K562 (cell line): ENCODE measurements around the gene MS4A6E. TPM values are rescaled to one million over a fixed set of nuclear protein-coding genes. Genes with fewer than 3 reads are reported as not detected.

Experiments
- ATAC-seq: fragments of 200-7000 bp; cut with Tn5 transposase; 3 replicates; pipeline ENCODE4 v1.9.1; 2020; ENCODE audit warnings: moderate library complexity
- BruUV-seq: library from RNA; stranded (reverse); fragments of 400-500 nt; replicated peaks from 2 replicates; lab custom pipeline; 2021; lab: Mats Ljungman, UMichigan
- CTCF ChIA-PET: fragments of 300-600 bp; formaldehyde crosslinking; extraction: SDS; loops from one replicate; lab custom pipeline; 2021; ENCODE audit warnings: low intra/inter-chr PET ratio; lab: Yijun Ruan, JAX
- POLR2A ChIA-PET: fragments of 300-600, 350-650 bp; sonication (Branson Sonifier 250); formaldehyde crosslinking; extraction: SDS; loops from one replicate; lab custom pipeline; 2021; ENCODE audit warnings: antibody characterized with exemption, inconsistent platforms; lab: Yijun Ruan, JAX
- DNase-seq, 4 experiments: peaks; one replicate each; pipeline versions ENCODE4 v3.0.0 to v3.0.0-alpha.2; 2011 to 2018; ENCODE audit warnings: low spot score in 3 of 4, mixed read lengths in 3 of 4; ENCODE audit errors: extremely low read depth in 1 of 4
- FAIRE-seq: peaks from 2 replicates; lab custom pipeline; 2011; peaks lifted over from hg19 to GRCh38; lab: Jason Lieb, UNC
- H2AFZ ChIP-seq: 2 replicates; pipeline ENCODE4 v1.6.0; 2011; ENCODE audit warnings: low read depth, low read length, control low read depth, inconsistent platforms
- H3K27ac ChIP-seq: fragments of 200-600 bp; 3 replicates; pipeline ENCODE4 v1.8.0; 2011; ENCODE audit warnings: low read depth, mild to moderate bottlenecking, control low read depth, inconsistent platforms, low read length, moderate library complexity, mixed read lengths; ENCODE audit errors: extremely low read depth
- H3K27me3 ChIP-seq, 2 experiments: fragments of 300-600 bp in 1 of 2; 2 replicates in 1 of 2; 3 replicates in 1 of 2; pipeline versions ENCODE4 v1.6.0 to v1.8.0; 2011; ENCODE audit warnings: inconsistent platforms in 2 of 2, low read length in 2 of 2, mild to moderate bottlenecking in 1 of 2, mixed read lengths in 1 of 2, moderate library complexity in 1 of 2; ENCODE audit not compliant: control insufficient read depth in 2 of 2, insufficient read depth in 2 of 2
- H3K36me3 ChIP-seq: fragments of 300-600 bp; 3 replicates; pipeline ENCODE4 v1.8.0; 2011; ENCODE audit warnings: mild to moderate bottlenecking, low read length, inconsistent platforms; ENCODE audit not compliant: control insufficient read depth, insufficient read depth
- H3K4me1 ChIP-seq, 2 experiments: fragments of 200-600 bp in 1 of 2; replicated peaks in 1 of 2; 2 replicates in 1 of 2; 3 replicates in 1 of 2; pipeline versions ENCODE4 v1.5.1 to v1.8.0; 2011; ENCODE audit warnings: inconsistent platforms in 2 of 2, low read length in 2 of 2, mild to moderate bottlenecking in 1 of 2, mixed read lengths in 1 of 2, moderate library complexity in 1 of 2; ENCODE audit not compliant: control insufficient read depth in 2 of 2, insufficient read depth in 2 of 2
- H3K4me2 ChIP-seq: 2 replicates; pipeline ENCODE4 v1.6.1; 2011; ENCODE audit warnings: low read length, control low read depth, inconsistent platforms, mixed read lengths; ENCODE audit not compliant: insufficient read depth
- H3K4me3 ChIP-seq: fragments of 200-600 bp; sonication (generic), shearing (Covaris generic); 2 replicates; pipeline ENCODE4 v1.5.1; 2016; ENCODE audit warnings: control low read depth, inconsistent platforms
- H3K79me2 ChIP-seq: fragments of 200-600 bp; 3 replicates; pipeline ENCODE4 v1.8.0; 2011; ENCODE audit warnings: low read length, inconsistent platforms; ENCODE audit not compliant: control insufficient read depth, insufficient read depth
- H3K9ac ChIP-seq, 2 experiments: 2 replicates each; pipeline versions ENCODE4 v1.6.0 to v1.6.1; 2011; ENCODE audit warnings: low read depth in 2 of 2, low read length in 2 of 2, control low read depth in 1 of 2, inconsistent platforms in 1 of 2, mild to moderate bottlenecking in 1 of 2, mixed read lengths in 1 of 2; ENCODE audit not compliant: insufficient read depth in 1 of 2
- H3K9me1 ChIP-seq: one replicate; pipeline ENCODE4 v1.6.0; 2011; ENCODE audit warnings: inconsistent platforms, mild to moderate bottlenecking, low read length, moderate library complexity; ENCODE audit not compliant: control insufficient read depth, insufficient read depth
- H3K9me3 ChIP-seq: replicated peaks from 2 replicates; pipeline ENCODE4 v1.5.1; 2011; ENCODE audit warnings: low read depth, low read length, inconsistent platforms; ENCODE audit not compliant: control insufficient read depth, insufficient read depth
- H4K20me1 ChIP-seq: replicated peaks from 2 replicates; pipeline ENCODE4 v1.6.1; 2011; ENCODE audit warnings: low read length, inconsistent platforms, mixed read lengths; ENCODE audit not compliant: control insufficient read depth, insufficient read depth
- ATF3 ChIP-seq, 2 experiments: fragments of 450-650 bp in 1 of 2; sonication (generic) in 1 of 2; formaldehyde crosslinking in 1 of 2; IDR thresholded peaks in 1 of 2; conservative IDR thresholded peaks in 1 of 2; 2 replicates each; pipeline versions ENCODE4 v1.6.1 to v1.8.1; 2016 to 2023; ENCODE audit warnings: mild to moderate bottlenecking in 2 of 2, moderate library complexity in 2 of 2, inconsistent platforms in 1 of 2, missing genetic modification reagents in 1 of 2
- HLTF ChIP-seq: fragments of 450-650 bp; IDR thresholded peaks from 2 replicates; pipeline ENCODE4 v1.6.1; 2016
- MEF2D ChIP-seq: conservative IDR thresholded peaks from 2 replicates; pipeline ENCODE4 v1.6.1; 2016; ENCODE audit warnings: low read depth, missing genetic modification characterization, missing compliant biosample characterization
- NELFE ChIP-seq: IDR thresholded peaks from 2 replicates; pipeline ENCODE4 v1.6.1; 2011; ENCODE audit warnings: mild to moderate bottlenecking; ENCODE audit not compliant: insufficient read depth, insufficient read length
- NKRF ChIP-seq: fragments of 450-650 bp; IDR thresholded peaks from 2 replicates; pipeline ENCODE4 v1.6.1; 2016; ENCODE audit warnings: borderline replicate concordance
- PPARD ChIP-seq: fragments of 250-450 bp; sonication (Bioruptor Pico); IDR thresholded peaks from 2 replicates; pipeline ENCODE4 v1.8.0; 2022; ENCODE audit warnings: inconsistent platforms, mild to moderate bottlenecking, moderate library complexity
- SMARCC2 ChIP-seq: fragments of 450-650 bp; IDR thresholded peaks from 2 replicates; pipeline ENCODE4 v1.6.1; 2017; ENCODE audit warnings: antibody characterized with exemption, moderate library complexity, mild to moderate bottlenecking, low read depth
- SNAPC5 ChIP-seq: fragments of 250-450 bp; sonication (Bioruptor Pico); IDR thresholded peaks from 2 replicates; pipeline ENCODE4 v1.8.0; 2021; ENCODE audit warnings: moderate library complexity, mild to moderate bottlenecking, inconsistent platforms
- TSC22D4 ChIP-seq: fragments of 450-650 bp; IDR thresholded peaks from 2 replicates; pipeline ENCODE4 v1.6.1; 2016; ENCODE audit warnings: missing genetic modification characterization, missing biosample characterization, control low read depth
- in situ Hi-C: fragments of 300-500 bp; cut with MboI; formaldehyde crosslinking; loops from 4 replicates; pipeline ENCODE4 v1.15.0; 2018; ENCODE audit warnings: inconsistent platforms, mixed read lengths
- intact Hi-C: fragments of 100-400 bp; cut with micrococcal nuclease; formaldehyde crosslinking; loops from 2 replicates; pipeline ENCODE4 v1.14.2; 2022
- polyA plus RNA-seq, 8 experiments: library from polyadenylated mRNA; depleted of rRNA in 4 of 8; stranded (reverse) in 5 of 8; unstranded in 3 of 8; fragments of >200 nt; fragmentation: Nextera tagmentation in 2 of 8; fragmentation: Illumina TruSeq in 1 of 8; extraction: Ambion mirVana in 2 of 8; extraction: Trizol in 1 of 8; gene quantifications; 2 replicates each; pipeline versions ENCODE4 v1.2.1 to v1.2.3, GENCODE V29; 2011 to 2014; ENCODE audit warnings: inconsistent platforms in 1 of 8, missing spikeins in 1 of 8
- total RNA-seq, 7 experiments: library from RNA; depleted of rRNA in 6 of 7; stranded (reverse); fragments of >200 nt in 6 of 7; fragmentation: Illumina TruSeq in 2 of 7; extraction: Trizol in 2 of 7; gene quantifications; 2 replicates each; pipeline versions ENCODE4 v1.2.1 to v1.2.3, GENCODE V29; 2011 to 2021; ENCODE audit warnings: low replicate concordance in 1 of 7

The MS4A6E gene
- total and polyA plus RNA-seq, 9 of the 15 experiments (the other 6 are each of a cell fraction or from before 2014, with no cell fraction given) = 0.13 to 0.15 TPM; not detected in 7

GRCh38 chr11:60390419-60390818 is 63.4 kb downstream of the MS4A6E start:
- Histone ChIP-seq H4K20me1 (no peaks in the 10 kb centered on the region), H3K4me2 (no peak overlapping the region), H3K36me3 (no peaks in the 10 kb centered on the region), H3K9me3 (no peaks in the 10 kb centered on the region), H3K27me3 (no peaks in the 10 kb centered on the region), H2AFZ (no peak overlapping the region), H3K27ac (no peak overlapping the region), H3K4me3 (no peak overlapping the region), H3K9ac (no peak overlapping the region), H3K79me2 (no peaks in the 10 kb centered on the region), H3K4me1 (no peaks in the 10 kb centered on the region), H3K9me1 (no peaks in the 10 kb centered on the region)
- BruUV-seq = no TSS peak
- DNase-seq = no peak
- intact Hi-C loops (no loop called here), in situ Hi-C loops (no loop called here)
- ChIA-PET POLR2A (no interaction called here), CTCF (interaction anchor here (0.6 kb wide), 1 partner anchor 787 kb away, joined by 4 read pairs; no protein-coding TSS in a partner anchor)
- no peak for FAIRE-seq
- no peak for TF ChIP-seq SNAPC5
- TF ChIP-seq ATF3 (IDR thresholded peaks at IDR 0.05) = no peak
- TF ChIP-seq ATF3 (CRISPR knock-in tag; conservative IDR thresholded peaks at IDR 0.05) = no peak
- TF ChIP-seq NKRF = no peak
- TF ChIP-seq HLTF = no peak
- no peak for TF ChIP-seq PPARD
- no peak for TF ChIP-seq MEF2D (tag)
- no peak for TF ChIP-seq TSC22D4 (tag)
- no peak for TF ChIP-seq NELFE
- TF ChIP-seq SMARCC2 = no peak
- no peak for ATAC-seq

Other genes with a start within 250 kb of the MS4A6E start
Only the 7 nearest of the 10 such genes appear.
- 1.7 and 2.0 TPM in 2 replicates for gene MS4A6A, start 144.2 kb upstream of the MS4A6E start, total RNA-seq (2014; rRNA removed)
- 3.3 and 3.4 TPM in 2 replicates for gene MS4A6A, start 144.2 kb upstream of the MS4A6E start, total RNA-seq (2014; rRNA removed; fragmentation: Illumina TruSeq; extraction: Trizol)
- 9.1 and 9.5 TPM in 2 replicates for gene MS4A6A, start 144.2 kb upstream of the MS4A6E start, total RNA-seq (2015; rRNA removed; fragmentation: Illumina TruSeq; extraction: Trizol)
- 1.7 and 3.4 TPM in 2 replicates for gene MS4A6A, start 144.2 kb upstream of the MS4A6E start, total RNA-seq (2021)
- gene MS4A6A, start 144.2 kb upstream of the MS4A6E start, polyA plus RNA-seq (2011; rRNA removed) = 0.57 and 25.1 TPM in 2 replicates
- 4.3 and 5.6 TPM in 2 replicates for gene MS4A6A, start 144.2 kb upstream of the MS4A6E start, polyA plus RNA-seq (2014; fragmentation: Illumina TruSeq; extraction: Trizol)
- 1 to 10 TPM; 5.5 to 5.8 TPM for gene MS4A6A, start 144.2 kb upstream of the MS4A6E start, polyA plus RNA-seq (2014; fragmentation: Nextera tagmentation; extraction: Ambion mirVana)
- 4.2 and 4.7 TPM in 2 replicates for gene MS4A6A, start 144.2 kb upstream of the MS4A6E start, polyA plus RNA-seq (2014; rRNA removed)
- 0.24 and 0.36 TPM in 2 replicates for gene MS4A4E, start 84.1 kb upstream of the MS4A6E start, total RNA-seq (2014; rRNA removed)
- gene MS4A4E, start 84.1 kb upstream of the MS4A6E start, total RNA-seq (2014; rRNA removed; fragmentation: Illumina TruSeq; extraction: Trizol) = 0.32 TPM in 1 of 2 replicates, not detected in the other
- gene MS4A4E, start 84.1 kb upstream of the MS4A6E start, total RNA-seq (2015; rRNA removed; fragmentation: Illumina TruSeq; extraction: Trizol) = 0.65 and 0.87 TPM in 2 replicates
- 0.33 TPM in 1 of 2 replicates, not detected in the other for gene MS4A4E, start 84.1 kb upstream of the MS4A6E start, total RNA-seq (2021)
- gene MS4A4E, start 84.1 kb upstream of the MS4A6E start, polyA plus RNA-seq (2011; rRNA removed) = 0.27 TPM in 1 of 2 replicates, not detected in the other
- 0.14 and 0.36 TPM in 2 replicates for gene MS4A4E, start 84.1 kb upstream of the MS4A6E start, polyA plus RNA-seq (2014; fragmentation: Illumina TruSeq; extraction: Trizol)
- under 1 TPM; 0.11 to 0.22 TPM for gene MS4A4E, start 84.1 kb upstream of the MS4A6E start, polyA plus RNA-seq (2014; fragmentation: Nextera tagmentation; extraction: Ambion mirVana)
- 0.27 and 0.81 TPM in 2 replicates for gene MS4A4E, start 84.1 kb upstream of the MS4A6E start, polyA plus RNA-seq (2014; rRNA removed)
- gene MS4A4A, start 46.6 kb upstream of the MS4A6E start, total RNA-seq (2014; rRNA removed) = 7.4 and 8.2 TPM in 2 replicates
- 10.0 and 10.1 TPM in 2 replicates for gene MS4A4A, start 46.6 kb upstream of the MS4A6E start, total RNA-seq (2014; rRNA removed; fragmentation: Illumina TruSeq; extraction: Trizol)
- 12.0 and 13.1 TPM in 2 replicates for gene MS4A4A, start 46.6 kb upstream of the MS4A6E start, total RNA-seq (2015; rRNA removed; fragmentation: Illumina TruSeq; extraction: Trizol)
- 10.7 and 11.2 TPM in 2 replicates for gene MS4A4A, start 46.6 kb upstream of the MS4A6E start, total RNA-seq (2021)
- 0.77 and 101 TPM in 2 replicates for gene MS4A4A, start 46.6 kb upstream of the MS4A6E start, polyA plus RNA-seq (2011; rRNA removed)
- 8.6 and 9.3 TPM in 2 replicates for gene MS4A4A, start 46.6 kb upstream of the MS4A6E start, polyA plus RNA-seq (2014; fragmentation: Illumina TruSeq; extraction: Trizol)
- 10 to 100 TPM; 40.0 to 41.4 TPM for gene MS4A4A, start 46.6 kb upstream of the MS4A6E start, polyA plus RNA-seq (2014; fragmentation: Nextera tagmentation; extraction: Ambion mirVana)
- 5.8 and 10.0 TPM in 2 replicates for gene MS4A4A, start 46.6 kb upstream of the MS4A6E start, polyA plus RNA-seq (2014; rRNA removed)
- not detected in 2 replicates for gene MS4A7, start 51.3 kb downstream of the MS4A6E start, total RNA-seq (2014; rRNA removed)
- not detected in 2 replicates for gene MS4A7, start 51.3 kb downstream of the MS4A6E start, total RNA-seq (2014; rRNA removed; fragmentation: Illumina TruSeq; extraction: Trizol)
- not detected in 2 replicates for gene MS4A7, start 51.3 kb downstream of the MS4A6E start, total RNA-seq (2015; rRNA removed; fragmentation: Illumina TruSeq; extraction: Trizol)
- gene MS4A7, start 51.3 kb downstream of the MS4A6E start, total RNA-seq (2021) = 0.20 TPM in 1 of 2 replicates, not detected in the other
- gene MS4A7, start 51.3 kb downstream of the MS4A6E start, polyA plus RNA-seq (2011; rRNA removed) = not detected in 2 replicates
- gene MS4A7, start 51.3 kb downstream of the MS4A6E start, polyA plus RNA-seq (2014; fragmentation: Illumina TruSeq; extraction: Trizol) = not detected in 2 replicates
- not detected for gene MS4A7, start 51.3 kb downstream of the MS4A6E start, polyA plus RNA-seq (2014; fragmentation: Nextera tagmentation; extraction: Ambion mirVana)
- not detected in 2 replicates for gene MS4A7, start 51.3 kb downstream of the MS4A6E start, polyA plus RNA-seq (2014; rRNA removed)
- gene MS4A14, start 69.2 kb downstream of the MS4A6E start, total RNA-seq (2014; rRNA removed) = not detected in 2 replicates
- not detected in 2 replicates for gene MS4A14, start 69.2 kb downstream of the MS4A6E start, total RNA-seq (2014; rRNA removed; fragmentation: Illumina TruSeq; extraction: Trizol)
- not detected in 2 replicates for gene MS4A14, start 69.2 kb downstream of the MS4A6E start, total RNA-seq (2015; rRNA removed; fragmentation: Illumina TruSeq; extraction: Trizol)
- not detected in 2 replicates for gene MS4A14, start 69.2 kb downstream of the MS4A6E start, total RNA-seq (2021)
- gene MS4A14, start 69.2 kb downstream of the MS4A6E start, polyA plus RNA-seq (2011; rRNA removed) = not detected in 2 replicates
- not detected in 2 replicates for gene MS4A14, start 69.2 kb downstream of the MS4A6E start, polyA plus RNA-seq (2014; fragmentation: Illumina TruSeq; extraction: Trizol)
- not detected for gene MS4A14, start 69.2 kb downstream of the MS4A6E start, polyA plus RNA-seq (2014; fragmentation: Nextera tagmentation; extraction: Ambion mirVana)
- gene MS4A14, start 69.2 kb downstream of the MS4A6E start, polyA plus RNA-seq (2014; rRNA removed) = not detected in 2 replicates
- not detected in 2 replicates for gene MS4A5, start 102.3 kb downstream of the MS4A6E start, total RNA-seq (2014; rRNA removed)
- gene MS4A5, start 102.3 kb downstream of the MS4A6E start, total RNA-seq (2014; rRNA removed; fragmentation: Illumina TruSeq; extraction: Trizol) = not detected in 2 replicates
- not detected in 2 replicates for gene MS4A5, start 102.3 kb downstream of the MS4A6E start, total RNA-seq (2015; rRNA removed; fragmentation: Illumina TruSeq; extraction: Trizol)
- gene MS4A5, start 102.3 kb downstream of the MS4A6E start, total RNA-seq (2021) = not detected in 2 replicates
- not detected in 2 replicates for gene MS4A5, start 102.3 kb downstream of the MS4A6E start, polyA plus RNA-seq (2011; rRNA removed)
- not detected in 2 replicates for gene MS4A5, start 102.3 kb downstream of the MS4A6E start, polyA plus RNA-seq (2014; fragmentation: Illumina TruSeq; extraction: Trizol)
- not detected for gene MS4A5, start 102.3 kb downstream of the MS4A6E start, polyA plus RNA-seq (2014; fragmentation: Nextera tagmentation; extraction: Ambion mirVana)
- gene MS4A5, start 102.3 kb downstream of the MS4A6E start, polyA plus RNA-seq (2014; rRNA removed) = not detected in 2 replicates
- gene MS4A1, start 128.6 kb downstream of the MS4A6E start, total RNA-seq (2014; rRNA removed) = not detected in 2 replicates
- not detected in 2 replicates for gene MS4A1, start 128.6 kb downstream of the MS4A6E start, total RNA-seq (2014; rRNA removed; fragmentation: Illumina TruSeq; extraction: Trizol)
- gene MS4A1, start 128.6 kb downstream of the MS4A6E start, total RNA-seq (2015; rRNA removed; fragmentation: Illumina TruSeq; extraction: Trizol) = not detected in 2 replicates
- 0.24 and 0.25 TPM in 2 replicates for gene MS4A1, start 128.6 kb downstream of the MS4A6E start, total RNA-seq (2021)
- not detected in 2 replicates for gene MS4A1, start 128.6 kb downstream of the MS4A6E start, polyA plus RNA-seq (2011; rRNA removed)
- gene MS4A1, start 128.6 kb downstream of the MS4A6E start, polyA plus RNA-seq (2014; fragmentation: Illumina TruSeq; extraction: Trizol) = 0.28 TPM in 1 of 2 replicates, not detected in the other
- under 1 TPM; 0.03 TPM for gene MS4A1, start 128.6 kb downstream of the MS4A6E start, polyA plus RNA-seq (2014; fragmentation: Nextera tagmentation; extraction: Ambion mirVana)
- 0.01 and 0.03 TPM in 2 replicates for gene MS4A1, start 128.6 kb downstream of the MS4A6E start, polyA plus RNA-seq (2014; rRNA removed)